Hepatocyte (in vitro differentiated cells): ENCODE results near the gene MAP3K2. TPM values are rescaled to one million over a fixed set of nuclear protein-coding genes. Genes with fewer than 3 reads are reported as not detected.

Experiments
- DNase-seq: peaks from one replicate; pipeline ENCODE4 v3.0.0-alpha.2; 2016; ENCODE audit warnings: low spot score
- H2AFZ ChIP-seq: fragments of 200-600 bp; sonication (generic); 2 replicates; pipeline ENCODE4 v1.6.0; 2016; ENCODE audit warnings: antibody characterized with exemption, mild to moderate bottlenecking
- H3K27ac ChIP-seq: fragments of 200-600 bp; sonication (generic); 2 replicates; pipeline ENCODE4 v1.5.1; 2016; ENCODE audit warnings: mild to moderate bottlenecking
- H3K27me3 ChIP-seq: fragments of 200-600 bp; sonication (generic); 2 replicates; pipeline ENCODE4 v1.6.1; 2016
- H3K36me3 ChIP-seq: fragments of 200-600 bp; sonication (generic); replicated peaks from 2 replicates; pipeline ENCODE4 v1.5.1; 2016; ENCODE audit warnings: low read depth; ENCODE audit not compliant: insufficient read depth
- H3K4me1 ChIP-seq: fragments of 200-600 bp; sonication (generic); 2 replicates; pipeline ENCODE4 v1.5.1; 2016; ENCODE audit warnings: mild to moderate bottlenecking, moderate library complexity; ENCODE audit not compliant: insufficient read depth
- H3K4me2 ChIP-seq: fragments of 200-600 bp; sonication (generic); 2 replicates; pipeline ENCODE4 v1.6.0; 2016
- H3K4me3 ChIP-seq: fragments of 200-600 bp; sonication (generic); 2 replicates; pipeline ENCODE4 v1.5.1; 2016; ENCODE audit warnings: mild to moderate bottlenecking
- H3K79me2 ChIP-seq: fragments of 200-600 bp; sonication (generic); 2 replicates; pipeline ENCODE4 v1.6.0; 2017; ENCODE audit warnings: mild to moderate bottlenecking
- H3K9me2 ChIP-seq: fragments of 200-600 bp; sonication (generic); replicated peaks from 2 replicates; pipeline ENCODE4 v1.6.0; 2017; ENCODE audit warnings: mild to moderate bottlenecking; ENCODE audit not compliant: insufficient read depth
- H3K9me3 ChIP-seq: fragments of 200-600 bp; sonication (generic); 2 replicates; pipeline ENCODE4 v1.5.1; 2016; ENCODE audit warnings: low read depth, mild to moderate bottlenecking
- H4K20me1 ChIP-seq: fragments of 200-600 bp; sonication (generic); 2 replicates; pipeline ENCODE4 v1.6.0; 2016; ENCODE audit warnings: mild to moderate bottlenecking; ENCODE audit not compliant: insufficient read depth, poor library complexity, severe bottlenecking
- CTCF ChIP-seq: fragments of 200-600 bp; sonication (generic); IDR thresholded peaks from 2 replicates; pipeline ENCODE4 v1.5.1; 2016; ENCODE audit warnings: antibody characterized with exemption, mild to moderate bottlenecking; ENCODE audit not compliant: poor library complexity
- EZH2 ChIP-seq: fragments of 200-600 bp; sonication (generic); IDR thresholded peaks from 2 replicates; pipeline ENCODE4 v1.6.1; 2016; ENCODE audit warnings: antibody characterized with exemption, mild to moderate bottlenecking, borderline replicate concordance
- EZH2phosphoT487 ChIP-seq: fragments of 200-600 bp; sonication (generic); IDR thresholded peaks from one replicate; pipeline ENCODE4 v1.6.1; 2018; ENCODE audit warnings: antibody characterized with exemption, mild to moderate bottlenecking, low read depth, moderate library complexity; ENCODE audit not compliant: unreplicated experiment, severe bottlenecking
- WGBS: methylation state at CpG from one replicate; pipeline ENCODE4 v1.1.6; 2016; ENCODE audit warnings: low lambda C conversion rate; ENCODE audit errors: missing lambda C conversion rate; 5-methylcytosine and 5-hydroxymethylcytosine counted together
- polyA plus RNA-seq: library from polyadenylated mRNA; unstranded; fragments of >200 nt; fragmentation: Nextera tagmentation; extraction: Ambion mirVana; gene quantifications from 2 replicates; pipeline ENCODE4 v1.2.1, GENCODE V29; 2016
- total RNA-seq: library from RNA; depleted of rRNA; stranded (reverse); fragments of >200 nt; gene quantifications from 2 replicates; pipeline ENCODE4 v1.2.3, GENCODE V29; 2014

The MAP3K2 gene
- total and polyA plus RNA-seq, 2 experiments from 2014 or later = 28.5 to 52.5 TPM

- H3K9me2 ChIP-seq = no peaks in the 10 kb centered on the region
- no peak overlapping the region for H2AFZ ChIP-seq
- no peak for DNase-seq
- H3K4me1 ChIP-seq = no peaks in the 10 kb centered on the region
- no peaks in the 10 kb centered on the region for H3K79me2 ChIP-seq
- H4K20me1 ChIP-seq = no peaks in the 10 kb centered on the region
- H3K27ac ChIP-seq = no peak overlapping the region
- TF ChIP-seq EZH2phosphoT487 = no peak
- TF ChIP-seq EZH2 = no peak
- TF ChIP-seq CTCF = no peak
- 91% methylated on average over 1 of the region's 1 CpG for WGBS
- H3K4me3 ChIP-seq = no peak overlapping the region
- no peaks in the 10 kb centered on the region for H3K36me3 ChIP-seq
- H3K4me2 ChIP-seq = no peak overlapping the region
- no peaks in the 10 kb centered on the region for H3K27me3 ChIP-seq
- no peaks in the 10 kb centered on the region for H3K9me3 ChIP-seq
Observed at GRCh38 chr2:127302168-127302567, 85.6 kb downstream of the MAP3K2 start.

- H3K27ac ChIP-seq = peak within 1 kb of the TSS; percentile 70
- TF ChIP-seq EZH2 = no peak
- TF ChIP-seq EZH2phosphoT487 = no peak
- TF ChIP-seq CTCF = no peak
- H3K4me2 ChIP-seq = peak within 1 kb of the TSS; percentile 98
- H3K36me3 ChIP-seq = no peaks in the 10 kb centered on the region
- H3K4me3 ChIP-seq = peak within 1 kb of the TSS; percentile 95
- no peaks in the 10 kb centered on the region for H3K9me2 ChIP-seq
- H4K20me1 ChIP-seq = no peaks in the 10 kb centered on the region
- peak within 1 kb of the TSS; percentile 55 for H2AFZ ChIP-seq
- 2% methylated on average over 51 of the region's 55 CpGs for WGBS
- H3K9me3 ChIP-seq = no peaks in the 10 kb centered on the region
- H3K27me3 ChIP-seq = no peaks in the 10 kb centered on the region
- peaks cover 18% of the 10 kb centered on the region for H3K79me2 ChIP-seq
- peak; percentile 87 for DNase-seq
- peaks cover 11% of the 10 kb centered on the region for H3K4me1 ChIP-seq
Observed at GRCh38 chr2:127293748-127294562, 93.8 kb downstream of the MAP3K2 start, which contains the start of gene ERCC3. ERCC3 (minus strand) TSS chr2:127294144; CDS start chr2:127294081, 63 bp downstream.

- H3K9me3 ChIP-seq = no peaks in the 10 kb centered on the region
- H4K20me1 ChIP-seq = no peaks in the 10 kb centered on the region
- WGBS = 17% methylated on average over 13 of the region's 13 CpGs
- peak; percentile 11 for DNase-seq
- H2AFZ ChIP-seq = peak overlapping the region; percentile 55
- peaks cover 18% of the 10 kb centered on the region for H3K79me2 ChIP-seq
- no peak for TF ChIP-seq EZH2
- TF ChIP-seq EZH2phosphoT487 = no peak
- no peak for TF ChIP-seq CTCF
- peak overlapping the region; percentile 95 for H3K4me3 ChIP-seq
- peaks cover 11% of the 10 kb centered on the region for H3K4me1 ChIP-seq
- H3K4me2 ChIP-seq = peak overlapping the region; percentile 98
- H3K27ac ChIP-seq = peak overlapping the region; percentile 70
- no peaks in the 10 kb centered on the region for H3K36me3 ChIP-seq
- no peaks in the 10 kb centered on the region for H3K9me2 ChIP-seq
- H3K27me3 ChIP-seq = no peaks in the 10 kb centered on the region
Observed at GRCh38 chr2:127293386-127293747, 94.4 kb downstream of the MAP3K2 start.
